Peyer's patch (tissue), 4 donors: ENCODE data around the gene HDAC11. TPM values are rescaled to one million over a fixed set of nuclear protein-coding genes. Genes with fewer than 3 reads are reported as not detected.

ENCODE experiments used
- DNase-seq, 3 donors: peaks; one replicate each; pipeline ENCODE4 v3.0.0-alpha.2; 2017 to 2019
- H3K27ac ChIP-seq, 4 donors: fragments of 200-600 bp; sonication (generic); one replicate each; pipeline ENCODE4 v1.5.1; 2016 to 2019
- H3K27me3 ChIP-seq, 2 donors: fragments of 200-600 bp; sonication (generic); one replicate each; pipeline ENCODE4 v1.5.1; 2019
- H3K36me3 ChIP-seq, 3 donors: fragments of 200-600 bp; sonication (generic); one replicate each; pipeline ENCODE4 v1.5.1; 2016 to 2019
- H3K4me1 ChIP-seq, 4 donors: fragments of 200-600 bp; sonication (generic); one replicate each; pipeline ENCODE4 v1.5.1; 2016 to 2019
- H3K4me3 ChIP-seq, 4 donors: fragments of 200-600 bp; sonication (generic); 1 replicate in 3 of 4; 2 replicates in 1 of 4; pipeline ENCODE4 v1.5.1; 2016 to 2019; ENCODE audit warnings: mild to moderate bottlenecking in 1 of 4
- H3K9me3 ChIP-seq, 4 donors: fragments of 200-600 bp; sonication (generic); one replicate each; pipeline ENCODE4 v1.5.1; 2016 to 2019; ENCODE audit warnings: mild to moderate bottlenecking in 1 of 4
- POLR2A ChIP-seq, 2 donors: fragments of 450-650 bp; IDR thresholded peaks; one replicate each; pipeline ENCODE4 v1.5.1; 2017; ENCODE audit warnings: antibody characterized with exemption in 2 of 2, mild to moderate bottlenecking in 2 of 2, moderate library complexity in 2 of 2
- total RNA-seq, 4 donors: library from RNA; depleted of rRNA; stranded (reverse); fragments of >200 nt; gene quantifications; one replicate each; pipeline ENCODE4 v1.1.0, GENCODE V29; 2016
- TF ChIP-seq, protein P1 (sequence below), 6 experiments: fragments of 450-650 bp in 4 of 6; fragments of 200-600 bp in 2 of 6; sonication (generic) in 1 of 6; IDR thresholded peaks; one replicate each; pipeline ENCODE4 v1.5.1; 2017 to 2019; ENCODE audit warnings: antibody characterized with exemption in 6 of 6, mild to moderate bottlenecking in 3 of 6, moderate library complexity in 1 of 6

The HDAC11 gene
- total RNA-seq, 4 donors from 2014 or later, result 17.7 to 28.5 (median 21.3) TPM

DNA sequence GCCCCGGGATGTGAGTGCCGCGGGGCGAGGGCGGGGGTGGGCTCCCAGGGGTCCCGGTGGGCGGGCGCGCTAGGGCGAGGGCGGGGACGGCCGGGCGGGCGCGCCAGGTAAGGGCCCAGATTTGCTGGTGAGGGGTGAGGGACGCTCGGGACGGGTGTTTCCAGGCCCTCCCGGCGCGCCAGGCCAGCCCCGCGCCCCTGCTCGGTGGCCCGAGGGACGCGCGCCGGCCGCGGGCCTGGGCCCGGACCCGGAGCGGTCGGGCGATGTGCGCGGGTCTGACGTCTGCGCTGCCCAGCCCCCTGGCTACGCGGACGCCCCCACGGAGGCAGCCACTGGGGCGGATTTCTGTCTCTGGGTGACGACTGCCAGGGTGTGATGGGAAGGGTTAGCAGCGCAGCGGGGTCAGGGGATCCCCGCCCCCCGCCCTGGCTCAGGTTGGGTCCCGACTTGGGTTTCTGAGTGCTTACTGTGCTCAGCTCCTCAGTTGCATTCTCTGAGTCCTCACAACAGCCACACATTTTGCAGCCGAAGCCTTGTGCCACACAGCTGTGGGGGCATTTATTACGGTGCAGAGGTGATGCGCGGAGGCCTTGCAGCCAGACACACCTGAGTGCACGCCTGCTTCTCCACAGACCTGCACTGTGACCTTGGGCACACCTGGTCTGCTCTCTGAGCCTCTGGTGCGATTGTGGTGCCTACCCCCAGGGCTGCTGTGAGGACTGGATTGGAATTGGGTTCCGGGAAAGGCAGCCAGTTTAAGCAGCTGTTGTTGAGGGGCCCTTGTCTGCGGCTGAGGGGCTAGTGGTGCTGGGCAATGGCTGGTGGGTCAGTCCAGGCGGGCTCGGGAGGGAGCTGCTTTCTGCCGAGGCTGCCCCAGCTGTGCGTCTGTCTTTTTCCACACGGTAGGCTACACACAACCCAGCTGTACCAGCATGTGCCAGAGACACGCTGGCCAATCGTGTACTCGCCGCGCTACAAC, 523 bp downstream of the HDAC11 start:
- no peaks in the 10 kb centered on the region for H3K36me3 ChIP-seq
- H3K9me3 ChIP-seq, result no peaks in the 10 kb centered on the region
- no peaks in the 10 kb centered on the region for H3K27me3 ChIP-seq
- peaks cover 0 to 48% (median 7%) of the 10 kb centered on the region in 4 donors for H3K4me1 ChIP-seq
- peak overlapping the region; percentile 78 to 97 (median 83) for H3K4me3 ChIP-seq
- peak in 2 of 3 donors; percentile 68 to 72 for DNase-seq
- H3K27ac ChIP-seq, result peak overlapping the region; percentile 79 to 93 (median 90)
- TF ChIP-seq, protein P1, sequence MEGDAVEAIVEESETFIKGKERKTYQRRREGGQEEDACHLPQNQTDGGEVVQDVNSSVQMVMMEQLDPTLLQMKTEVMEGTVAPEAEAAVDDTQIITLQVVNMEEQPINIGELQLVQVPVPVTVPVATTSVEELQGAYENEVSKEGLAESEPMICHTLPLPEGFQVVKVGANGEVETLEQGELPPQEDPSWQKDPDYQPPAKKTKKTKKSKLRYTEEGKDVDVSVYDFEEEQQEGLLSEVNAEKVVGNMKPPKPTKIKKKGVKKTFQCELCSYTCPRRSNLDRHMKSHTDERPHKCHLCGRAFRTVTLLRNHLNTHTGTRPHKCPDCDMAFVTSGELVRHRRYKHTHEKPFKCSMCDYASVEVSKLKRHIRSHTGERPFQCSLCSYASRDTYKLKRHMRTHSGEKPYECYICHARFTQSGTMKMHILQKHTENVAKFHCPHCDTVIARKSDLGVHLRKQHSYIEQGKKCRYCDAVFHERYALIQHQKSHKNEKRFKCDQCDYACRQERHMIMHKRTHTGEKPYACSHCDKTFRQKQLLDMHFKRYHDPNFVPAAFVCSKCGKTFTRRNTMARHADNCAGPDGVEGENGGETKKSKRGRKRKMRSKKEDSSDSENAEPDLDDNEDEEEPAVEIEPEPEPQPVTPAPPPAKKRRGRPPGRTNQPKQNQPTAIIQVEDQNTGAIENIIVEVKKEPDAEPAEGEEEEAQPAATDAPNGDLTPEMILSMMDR (IDR thresholded peaks at IDR 0.05), result no peak
- peak in 1 of 2 donors; percentile 22 for TF ChIP-seq POLR2A (IDR thresholded peaks at IDR 0.05)

- TF ChIP-seq, protein P1 (IDR thresholded peaks at IDR 0.05), result no peak
- no peak for TF ChIP-seq POLR2A (IDR thresholded peaks at IDR 0.05)
- Histone ChIP-seq H3K9me3 (no peaks in the 10 kb centered on the region), H3K36me3 (peaks cover 0 to 4% (median 0%) of the 10 kb centered on the region in 3 donors), H3K4me3 (no peak overlapping the region), H3K4me1 (peaks cover 0 to 50% (median 7%) of the 10 kb centered on the region in 4 donors), H3K27me3 (no peaks in the 10 kb centered on the region), H3K27ac (no peak overlapping the region)
- no peak for DNase-seq
These were observed 2.1 kb downstream of the HDAC11 start for GRCh38 chr3:13482106-13482690.

DNA sequence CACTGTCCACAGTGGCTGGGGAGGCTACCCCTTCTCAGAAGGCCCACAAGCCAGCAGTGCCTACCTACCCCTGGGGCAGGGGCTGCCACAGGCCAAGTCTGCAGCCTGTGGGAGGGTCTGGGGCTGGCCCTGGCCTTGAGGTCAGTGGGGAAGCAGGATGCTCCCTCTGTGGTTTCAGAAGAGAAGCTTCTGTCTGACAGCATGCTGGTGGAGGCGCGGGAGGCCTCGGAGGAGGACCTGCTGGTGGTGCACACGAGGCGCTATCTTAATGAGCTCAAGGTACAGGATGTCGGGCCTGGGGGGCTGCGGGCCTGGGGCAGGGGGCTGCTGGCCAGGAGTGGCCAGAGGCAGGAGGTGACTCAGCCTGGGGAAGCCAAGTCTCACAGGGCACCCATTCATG, 3.2 kb downstream of the HDAC11 start:
- no peaks in the 10 kb centered on the region for H3K9me3 ChIP-seq
- DNase-seq, result no peak
- no peaks in the 10 kb centered on the region for H3K27me3 ChIP-seq
- H3K36me3 ChIP-seq, result peaks cover 0 to 4% (median 0%) of the 10 kb centered on the region in 3 donors
- peak overlapping the region in 1 of 4 donors; percentile 90 for H3K27ac ChIP-seq
- H3K4me3 ChIP-seq, result no peak overlapping the region
- no peak for TF ChIP-seq POLR2A (IDR thresholded peaks at IDR 0.05)
- TF ChIP-seq, protein P1 (IDR thresholded peaks at IDR 0.05), result no peak
- peaks cover 0 to 50% (median 7%) of the 10 kb centered on the region in 4 donors for H3K4me1 ChIP-seq

DNA sequence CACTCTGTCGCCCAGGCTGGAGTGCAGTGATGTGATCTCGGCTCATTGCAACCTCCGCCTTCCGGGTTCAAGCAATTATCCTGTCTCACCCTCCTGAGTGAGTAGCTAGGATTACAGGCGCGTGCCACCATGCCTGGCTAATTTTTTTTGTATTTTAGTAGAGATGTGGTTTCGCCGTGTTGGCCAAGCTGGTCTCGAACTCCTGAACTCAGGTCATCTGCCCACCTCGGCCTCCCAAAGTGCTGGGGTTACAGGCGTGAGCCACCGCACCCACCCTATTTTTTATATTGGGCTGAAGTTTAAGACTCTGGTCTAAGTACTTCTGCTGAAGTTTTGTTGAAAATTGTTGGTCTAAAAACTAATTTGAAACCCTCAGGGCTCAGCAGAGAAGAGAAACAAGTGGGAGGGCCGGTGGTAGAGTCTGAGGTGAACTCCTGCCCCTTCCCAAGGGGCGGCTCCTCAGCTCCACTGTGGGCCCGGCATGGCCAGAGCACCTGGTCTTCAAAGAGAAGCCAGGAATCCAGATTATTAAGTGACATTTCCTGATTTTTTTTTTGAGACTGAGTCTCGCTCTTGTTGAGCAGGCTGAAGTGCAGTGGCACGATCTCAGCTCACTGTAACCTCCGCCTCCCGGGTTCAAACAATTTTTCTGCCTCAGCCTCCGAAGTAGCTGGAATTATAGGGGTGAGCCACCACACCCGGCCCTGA, 4.0 kb downstream of the HDAC11 start:
- Histone ChIP-seq H3K4me1 (peaks cover 0 to 44% (median 7%) of the 10 kb centered on the region in 4 donors), H3K27me3 (no peaks in the 10 kb centered on the region), H3K27ac (peak overlapping the region in 3 of 4 donors; percentile 49 to 90 (median 83)), H3K9me3 (no peaks in the 10 kb centered on the region), H3K36me3 (peaks cover 0 to 4% (median 0%) of the 10 kb centered on the region in 3 donors), H3K4me3 (no peak overlapping the region)
- peak in 1 of 2 donors; percentile 5 for TF ChIP-seq POLR2A (IDR thresholded peaks at IDR 0.05)
- TF ChIP-seq, protein P1 (IDR thresholded peaks at IDR 0.05), result no peak
- DNase-seq, result no peak
